HG03060 (cell line): ENCODE results near the gene FOSL1.

Experiments used
- ATAC-seq: cut with Tn5 transposase; IDR thresholded peaks from one replicate; pipeline ENCODE4 v1.9.1; 2021; ENCODE audit warnings: low read depth, moderate number of reproducible peaks; ENCODE audit not compliant: unreplicated experiment

FOSL1 gene

DNA sequence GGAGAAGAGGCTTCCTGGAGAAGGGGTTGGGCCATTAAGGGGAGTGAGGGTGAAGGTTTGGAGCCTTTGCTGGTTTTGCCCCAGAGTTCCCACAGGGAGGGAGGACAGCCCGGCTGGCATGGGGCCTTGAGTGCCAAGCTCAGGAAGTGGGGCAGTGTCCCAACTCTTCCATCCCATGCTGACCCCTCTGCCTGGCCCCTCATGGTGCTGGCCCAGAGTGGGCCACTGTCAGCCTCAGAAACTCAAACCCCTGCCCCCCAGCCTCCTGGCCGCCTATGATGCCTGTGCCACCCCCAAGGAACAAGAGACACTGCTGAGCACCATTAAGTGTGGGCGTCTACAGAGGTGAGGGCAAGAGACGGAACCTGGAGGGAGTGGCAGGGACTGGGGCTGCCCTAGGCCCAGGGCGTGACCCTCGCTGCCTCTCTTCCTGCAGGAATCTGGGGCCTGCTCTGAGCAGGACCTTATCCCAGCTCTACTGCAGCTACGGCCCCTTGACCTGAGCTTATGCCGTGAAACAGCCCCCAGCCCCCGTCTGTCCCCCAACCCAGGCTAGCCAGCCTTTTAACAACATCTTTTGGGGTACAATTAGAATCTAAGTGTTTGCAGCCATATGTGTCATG, 34.5 kb downstream of the FOSL1 start:
- no peak for ATAC-seq

DNA sequence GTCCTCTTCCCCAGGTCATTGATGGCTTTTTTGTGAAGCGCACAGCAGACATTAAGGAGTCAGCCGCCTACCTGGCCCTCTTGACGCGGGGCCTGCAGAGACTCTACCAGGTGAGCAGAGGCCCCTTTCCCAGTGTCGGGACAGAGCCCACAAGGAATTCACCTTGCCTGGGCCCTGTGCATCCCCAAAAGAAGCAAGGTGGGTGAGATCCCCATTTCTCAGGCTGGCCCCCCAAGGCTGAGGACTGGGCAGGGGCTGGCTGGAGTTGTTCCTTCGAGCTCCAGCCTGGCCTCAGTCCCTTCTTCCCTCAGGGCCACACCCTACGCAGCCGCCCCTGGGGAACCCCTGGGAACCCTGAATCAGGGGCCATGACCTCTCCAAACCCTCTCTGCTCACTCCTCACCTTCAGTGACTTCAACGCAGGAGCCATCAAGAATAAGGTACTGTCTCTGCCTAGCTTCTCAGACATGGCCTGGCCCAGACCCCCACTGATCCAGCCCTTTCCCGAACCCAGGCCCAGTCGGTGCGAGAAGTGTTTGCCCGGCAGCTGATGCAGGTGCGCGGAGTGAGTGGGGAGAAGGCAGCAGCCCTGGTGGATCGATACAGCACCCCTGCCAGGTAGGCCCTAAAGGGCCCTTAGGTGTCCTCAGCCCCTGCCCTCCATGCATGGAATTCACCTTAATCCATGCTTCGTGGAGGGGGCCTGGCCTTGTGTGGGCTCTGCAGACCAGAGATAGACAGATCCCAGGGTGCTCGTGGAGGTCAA, 35.3 kb downstream of the FOSL1 start:
- ATAC-seq: no peak

GRCh38 chr11:65863889-65864705, 36.1 kb downstream of the FOSL1 start:
- no peak for ATAC-seq

DNA sequence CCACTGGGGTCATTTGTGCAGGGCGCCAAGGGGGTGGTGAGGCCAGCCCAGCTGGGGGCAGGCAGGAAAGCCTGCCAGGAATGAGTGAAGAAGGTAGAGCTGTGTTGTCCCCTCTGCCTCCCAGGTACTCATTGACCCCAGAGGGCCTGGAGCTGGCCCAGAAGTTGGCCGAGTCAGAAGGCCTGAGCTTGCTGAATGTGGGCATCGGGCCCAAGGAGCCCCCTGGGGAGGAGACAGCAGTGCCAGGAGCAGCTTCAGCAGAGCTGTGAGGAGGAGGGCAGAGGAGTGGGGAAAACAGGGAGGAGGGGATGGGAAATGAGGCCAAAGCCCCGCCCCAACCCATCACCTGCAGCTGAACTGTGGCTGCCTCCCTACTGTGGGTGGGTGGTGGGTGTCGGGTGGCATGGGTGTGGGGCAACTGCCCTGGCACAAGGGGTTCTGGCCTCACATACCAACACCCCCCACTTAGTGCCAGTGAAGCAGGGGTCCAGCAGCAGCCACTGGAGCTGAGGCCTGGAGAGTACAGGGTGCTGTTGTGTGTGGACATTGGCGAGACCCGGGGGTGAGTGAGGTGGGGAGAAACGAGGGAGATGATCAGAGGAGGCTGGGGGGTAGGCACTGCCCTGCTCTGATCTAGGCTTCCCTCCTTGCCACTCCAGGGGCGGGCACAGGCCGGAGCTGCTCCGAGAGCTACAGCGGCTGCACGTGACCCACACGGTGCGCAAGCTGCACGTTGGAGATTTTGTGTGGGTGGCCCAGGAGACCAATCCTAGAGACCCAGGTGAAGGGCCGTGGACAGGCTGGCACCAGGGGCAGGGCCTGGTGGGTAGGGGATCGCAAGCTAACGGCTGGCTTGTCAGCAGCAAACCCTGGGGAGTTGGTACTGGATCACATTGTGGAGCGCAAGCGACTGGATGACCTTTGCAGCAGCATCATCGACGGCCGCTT, 37.0 kb downstream of the FOSL1 start:
- ATAC-seq: no peak

- ATAC-seq: no peak
These were observed 37.9 kb downstream of the FOSL1 start for GRCh38 chr11:65862191-65862735.

DNA sequence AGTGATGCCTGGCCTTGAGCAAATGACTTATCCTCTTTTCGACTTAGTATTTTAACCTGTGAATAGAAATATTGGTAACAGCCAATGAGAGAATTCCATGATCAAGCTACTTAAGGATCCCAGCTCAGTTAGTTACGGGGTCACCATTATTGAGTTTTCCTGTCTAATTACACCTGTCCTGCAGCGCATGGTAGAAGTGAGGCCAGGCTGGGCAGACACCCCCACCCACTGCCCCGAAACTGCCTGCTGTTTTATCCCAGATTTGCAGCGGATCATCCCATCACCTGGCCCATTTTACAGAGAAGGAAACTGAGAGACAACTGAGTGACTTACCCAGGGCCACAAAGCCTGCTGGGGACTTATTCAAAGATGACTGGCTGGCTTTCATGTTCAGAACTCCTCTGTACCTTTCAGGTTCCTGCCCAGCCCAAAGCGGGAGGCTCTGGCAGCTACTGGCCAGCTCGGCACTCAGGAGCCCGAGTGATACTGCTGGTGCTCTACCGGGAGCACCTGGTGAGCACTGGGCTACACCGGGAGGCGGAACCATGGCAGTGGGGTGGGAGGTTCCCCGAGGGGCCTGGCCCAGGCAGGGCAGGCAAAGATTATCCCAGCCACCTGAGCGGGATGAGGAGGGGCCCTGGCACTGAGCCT, 38.5 kb downstream of the FOSL1 start:
- no peak for ATAC-seq

DNA sequence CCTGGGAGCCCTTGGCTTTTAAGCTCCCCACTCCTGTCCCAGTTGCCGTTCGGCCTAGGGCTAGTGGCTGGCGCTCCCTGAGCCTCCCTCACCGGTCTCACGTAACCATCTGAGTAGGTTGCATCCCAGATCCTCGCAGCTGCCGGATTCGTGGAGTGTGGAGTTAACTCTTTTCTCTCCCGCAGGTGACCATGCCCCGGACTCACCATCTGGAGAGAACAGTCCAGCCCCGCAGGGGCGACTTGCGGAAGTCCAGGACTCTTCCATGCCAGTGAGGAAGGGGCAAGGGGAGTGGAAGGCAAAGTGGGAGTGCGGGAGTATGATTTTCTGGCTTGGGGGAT, 39.1 kb downstream of the FOSL1 start:
- ATAC-seq: no peak

DNA sequence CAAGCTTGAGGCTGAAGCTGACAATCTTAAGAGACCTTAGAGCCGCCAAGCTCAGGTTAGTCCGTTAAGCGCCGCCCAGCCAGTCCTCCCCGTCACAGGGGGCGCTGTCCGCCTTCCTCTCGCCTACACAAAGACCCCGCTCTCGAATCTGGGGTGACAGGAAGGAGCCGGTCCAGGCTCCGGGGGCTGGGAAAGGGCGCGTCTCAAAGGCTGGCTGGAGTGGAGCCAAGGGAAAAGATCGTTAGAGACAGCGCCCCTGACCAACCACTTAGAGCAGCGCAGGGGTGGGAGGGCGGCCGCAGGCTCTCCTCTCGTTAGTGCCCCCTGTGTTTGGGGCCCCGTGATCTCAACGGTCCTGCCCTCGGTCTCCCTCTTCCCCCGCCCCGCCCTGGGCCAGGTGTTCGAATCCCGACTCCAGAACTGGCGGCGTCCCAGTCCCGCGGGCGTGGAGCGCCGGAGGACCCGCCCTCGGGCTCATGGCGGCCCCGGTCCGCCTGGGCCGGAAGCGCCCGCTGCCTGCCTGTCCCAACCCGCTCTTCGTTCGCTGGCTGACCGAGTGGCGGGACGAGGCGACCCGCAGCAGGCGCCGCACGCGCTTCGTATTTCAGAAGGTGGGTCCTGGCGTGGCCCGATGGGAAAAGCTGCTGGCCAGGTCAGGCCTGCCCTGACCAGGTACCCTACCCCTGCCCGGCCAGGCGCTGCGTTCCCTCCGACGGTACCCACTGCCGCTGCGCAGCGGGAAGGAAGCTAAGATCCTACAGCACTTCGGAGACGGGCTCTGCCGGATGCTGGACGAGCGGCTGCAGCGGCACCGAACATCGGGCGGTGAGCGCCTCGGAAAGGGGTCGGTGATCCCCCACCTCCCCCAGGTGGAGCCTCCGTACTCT, 39.7 kb downstream of the FOSL1 start, which contains the start of gene MUS81:
MUS81 (plus strand) TSS at position 156 of the 887 bp plus-strand sequence; CDS start at position 477, 321 bp downstream.
- ATAC-seq: peak; percentile 18

- ATAC-seq: no peak
These were observed 40.3 kb downstream of the FOSL1 start for GRCh38 chr11:65859812-65860277.

DNA sequence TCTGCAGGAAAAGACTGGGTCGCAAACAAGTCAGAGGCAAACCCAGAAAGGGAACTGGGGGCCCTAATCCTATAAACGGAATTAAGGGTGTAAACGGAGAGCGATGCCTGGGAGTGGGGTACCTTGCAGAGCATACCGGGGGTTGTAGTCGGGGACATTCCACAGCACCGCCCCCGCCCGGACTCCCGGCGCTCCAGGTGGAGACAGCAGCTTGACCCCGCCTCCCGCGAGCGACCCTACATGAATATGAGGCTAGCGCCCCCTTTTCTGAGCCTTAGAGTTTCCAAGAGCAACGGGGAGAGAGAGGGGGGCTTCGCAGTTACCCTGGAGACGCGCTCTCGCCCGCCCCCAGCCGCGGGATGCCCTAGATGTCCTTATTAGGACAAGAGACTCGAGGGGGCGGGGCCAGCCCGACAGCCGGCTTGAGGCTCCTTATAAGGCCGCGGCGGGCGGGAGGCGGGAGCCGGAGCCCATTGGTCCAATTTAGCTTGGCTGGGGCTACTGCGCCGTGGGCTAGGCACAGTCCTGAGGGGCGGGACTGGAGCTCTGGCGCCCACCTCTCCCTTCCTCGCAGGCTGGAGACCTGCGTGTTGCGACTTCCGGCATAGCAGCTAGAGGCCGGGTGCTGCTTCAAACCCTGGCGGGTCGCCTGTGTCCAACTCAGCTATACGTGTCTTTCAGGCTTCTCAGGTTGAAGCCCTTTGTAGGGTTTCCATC, 40.9 kb downstream of the FOSL1 start:
- peak; percentile 39 for ATAC-seq

DNA sequence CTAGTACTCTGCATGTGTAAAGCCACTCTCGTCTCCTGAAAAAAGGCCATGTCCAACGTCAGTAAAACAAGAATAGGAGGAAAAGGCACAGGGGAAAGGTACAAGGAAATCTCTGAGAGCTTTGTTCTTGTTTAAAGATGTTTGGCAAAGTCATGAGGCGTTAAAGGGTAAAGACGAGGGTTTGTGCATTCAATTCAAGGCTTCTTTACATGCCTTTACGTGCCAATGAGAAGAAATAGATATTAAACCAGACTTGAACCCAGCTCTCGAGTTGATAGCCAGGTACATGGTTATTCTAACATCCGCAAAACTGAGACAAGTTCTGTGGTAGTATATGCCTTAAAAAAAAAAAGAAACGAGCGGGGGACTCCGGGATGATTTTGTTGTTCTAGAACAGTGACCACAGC, 41.5 kb downstream of the FOSL1 start:
- ATAC-seq: no peak

DNA sequence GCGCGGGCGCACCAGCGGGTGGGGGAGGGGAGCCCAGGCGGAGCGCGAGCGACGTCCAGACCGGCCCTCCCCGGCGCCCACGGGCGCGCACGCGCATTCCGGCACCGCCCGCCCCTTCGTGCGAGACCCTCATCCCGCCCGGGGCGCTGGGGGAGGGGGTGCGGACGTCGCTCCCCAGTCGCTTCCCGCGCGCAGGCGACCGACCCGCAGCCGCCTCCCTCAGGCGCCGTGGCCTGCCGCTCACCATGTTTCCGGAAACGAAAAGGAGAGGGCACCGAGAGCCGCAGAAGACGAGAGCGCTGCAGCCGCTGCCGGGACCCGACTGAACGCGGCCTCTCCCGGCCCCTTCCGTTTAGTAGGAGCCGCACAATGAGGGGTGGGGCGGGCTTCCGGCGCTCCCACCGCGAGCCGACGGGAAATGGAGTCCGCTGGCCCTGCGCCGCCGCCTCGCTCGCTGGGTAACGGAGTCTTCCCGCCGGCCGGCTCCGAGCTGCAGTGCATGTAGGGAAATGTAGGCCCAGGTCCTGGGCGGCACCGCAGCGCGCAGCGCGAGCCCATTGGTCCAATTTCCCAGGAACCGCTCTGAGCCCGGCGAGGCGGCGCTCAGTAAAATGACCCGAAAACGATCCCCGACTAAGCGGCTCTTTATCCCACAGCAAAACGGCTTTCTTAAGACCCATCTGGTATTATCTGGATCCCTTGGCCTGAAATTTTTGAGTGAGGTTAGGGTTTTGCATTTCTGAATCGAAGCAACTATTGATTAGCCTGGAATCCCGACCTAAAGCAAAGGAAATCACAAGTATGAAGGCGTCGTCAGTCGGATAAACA, 42.1 kb downstream of the FOSL1 start, which contains the start of gene CFL1:
CFL1 (minus strand) TSS at position 328 of the 828 bp plus-strand sequence; CDS start at position 247, 81 bp downstream.
- ATAC-seq: peak; percentile 30

- no peak for ATAC-seq
These were observed 42.7 kb downstream of the FOSL1 start for GRCh38 chr11:65857500-65857852.

GRCh38 chr11:65856689-65857499, 43.3 kb downstream of the FOSL1 start:
- ATAC-seq: no peak

- ATAC-seq: no peak
These were observed 44.2 kb downstream of the FOSL1 start for GRCh38 chr11:65855927-65856363.
